AG20443 (cell line): ENCODE data around the gene SLC16A3.

Experiments
- DNase-seq: peaks from one replicate; pipeline ENCODE4 v3.0.0; 2012; ENCODE audit warnings: low spot score, mixed read lengths

Gene SLC16A3

GRCh38 chr17:82236142-82236971 is 7.5 kb downstream of the SLC16A3 start:
- peak; percentile 59 for DNase-seq

- no peak for DNase-seq
Observed at GRCh38 chr17:82237083-82237745, 8.4 kb downstream of the SLC16A3 start.

- no peak for DNase-seq
Observed at GRCh38 chr17:82237746-82238471, 9.1 kb downstream of the SLC16A3 start.

GRCh38 chr17:82238472-82239201 is 9.8 kb downstream of the SLC16A3 start:
- peak; percentile 57 for DNase-seq

- DNase-seq = no peak
Observed at GRCh38 chr17:82239401-82239925, 10.6 kb downstream of the SLC16A3 start.

GRCh38 chr17:82239926-82240505 is 11.2 kb downstream of the SLC16A3 start:
- DNase-seq = no peak

DNA sequence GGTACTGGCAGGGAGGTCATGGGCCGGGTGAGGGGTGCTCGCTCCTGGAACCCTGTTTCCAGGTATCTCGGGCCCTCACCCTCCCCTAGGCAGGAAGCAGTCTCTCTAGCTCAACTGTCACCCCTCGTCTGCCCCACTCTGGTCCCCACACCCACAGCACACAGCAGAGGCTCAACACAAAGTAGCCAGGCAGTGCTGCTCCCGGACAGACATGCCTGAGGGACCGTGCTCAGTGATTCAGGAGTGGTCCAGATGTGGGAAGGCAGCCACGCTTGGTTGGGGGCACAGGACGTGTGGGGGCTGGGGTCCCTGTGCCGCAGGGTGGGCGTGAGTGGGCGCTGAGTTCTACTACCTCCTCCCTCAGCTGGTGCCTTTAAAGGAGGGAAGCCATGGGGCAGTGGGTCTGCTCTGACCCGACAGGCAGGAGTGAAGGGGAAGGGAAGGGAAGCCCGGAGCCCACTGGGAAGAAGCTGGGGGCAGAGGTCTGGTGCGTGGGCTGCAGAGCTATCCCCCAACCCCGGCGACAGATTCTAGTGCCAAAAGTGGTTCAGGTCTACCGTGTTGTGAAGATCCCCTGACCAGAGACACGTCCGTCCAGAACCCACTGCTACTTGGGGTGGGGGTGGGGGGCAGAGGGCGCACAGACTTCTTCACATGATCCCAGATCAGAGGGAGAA is 11.8 kb downstream of the SLC16A3 start:
- DNase-seq = no peak

GRCh38 chr17:82241183-82241925 is 12.5 kb downstream of the SLC16A3 start:
- peak; percentile 50 for DNase-seq

- peak; percentile 32 for DNase-seq
Observed at GRCh38 chr17:82241926-82242697, 13.3 kb downstream of the SLC16A3 start.

DNA sequence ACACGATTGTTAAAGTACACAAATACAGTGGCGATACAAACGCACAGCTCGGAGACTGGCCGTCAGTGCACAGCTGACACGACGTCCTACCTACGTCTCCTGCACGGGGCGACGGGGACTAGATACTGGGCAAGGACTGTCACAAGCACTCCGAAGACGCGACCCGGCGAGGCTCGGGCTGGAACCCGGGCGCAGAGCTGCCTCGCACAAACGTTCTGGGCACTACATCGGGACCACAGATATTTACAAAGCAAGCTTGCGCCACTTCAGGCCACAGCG is 13.8 kb downstream of the SLC16A3 start:
- no peak for DNase-seq

- peak; percentile 78 for DNase-seq
Observed at GRCh38 chr17:82242977-82243647, 14.3 kb downstream of the SLC16A3 start.

- DNase-seq = no peak
Observed at GRCh38 chr17:82243648-82244412, 15.0 kb downstream of the SLC16A3 start.

GRCh38 chr17:82244413-82245133 is 15.7 kb downstream of the SLC16A3 start:
- peak; percentile 59 for DNase-seq

- DNase-seq = no peak
Observed at GRCh38 chr17:82245134-82246039, 16.5 kb downstream of the SLC16A3 start.

DNA sequence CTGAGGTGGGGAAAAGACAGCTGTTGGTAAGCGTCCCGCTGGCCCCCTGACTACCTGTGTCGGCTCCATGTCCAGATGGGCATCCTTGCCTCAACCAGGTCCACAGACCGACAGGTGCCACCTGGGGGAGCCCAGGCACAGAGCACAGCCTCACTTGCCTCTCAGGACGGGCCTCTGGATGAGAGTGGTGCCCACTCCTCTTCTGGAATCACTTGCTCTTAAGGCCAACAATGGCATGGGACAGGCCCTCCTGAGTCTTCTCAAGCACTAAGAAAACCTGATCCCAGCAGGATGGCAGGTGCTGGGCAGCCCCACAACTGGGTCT is 17.2 kb downstream of the SLC16A3 start:
- DNase-seq = no peak

DNA sequence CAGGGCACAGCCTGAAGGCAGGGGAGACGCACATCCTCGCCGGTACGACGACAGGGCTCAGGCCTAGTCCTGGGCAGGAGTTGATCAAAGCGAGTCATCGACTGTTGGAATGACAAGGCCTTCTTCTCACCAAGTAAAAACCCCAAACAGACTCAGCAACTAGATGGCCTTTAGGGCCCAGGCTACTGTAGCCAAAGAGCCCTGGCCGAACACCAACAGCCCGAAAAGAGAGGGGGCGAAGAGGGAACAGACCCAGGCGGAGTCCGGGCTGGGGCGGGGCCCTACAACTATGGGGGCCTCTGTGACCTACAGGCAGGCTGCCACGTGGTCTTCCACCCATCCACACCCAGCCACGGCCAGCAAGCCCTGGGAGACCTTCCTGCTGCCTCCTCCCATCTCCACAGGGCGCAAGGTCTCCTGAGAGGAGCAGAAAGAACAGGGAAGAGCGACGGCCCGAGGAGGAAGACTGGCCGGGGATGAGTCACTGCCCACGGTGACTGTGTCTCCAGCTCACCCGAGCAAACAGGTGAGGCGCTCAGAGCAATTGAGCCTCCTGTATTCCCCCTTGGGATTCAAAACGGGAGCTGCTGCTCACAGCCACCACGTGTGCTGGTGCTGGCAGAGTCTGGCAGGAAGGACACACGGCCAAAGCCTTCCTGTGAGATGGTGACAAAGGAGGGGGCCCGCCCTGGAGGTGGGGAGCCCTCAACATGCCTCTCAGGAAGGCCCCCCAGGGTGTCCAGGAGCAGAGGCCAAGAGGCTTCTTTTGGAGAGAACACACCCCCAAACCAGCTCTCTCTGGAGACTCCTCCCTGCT is 17.7 kb downstream of the SLC16A3 start:
- peak; percentile 51 for DNase-seq
